Ectodermal cell (in vitro differentiated cells): ENCODE results near the gene HBQ1. TPM values are rescaled to one million over a fixed set of nuclear protein-coding genes. Genes with fewer than 3 reads are reported as not detected.

Experiments
- H3K27ac ChIP-seq: 2 replicates; pipeline ENCODE4 v1.7.0; 2013; ENCODE audit warnings: mild to moderate bottlenecking, low read depth, low read length; ENCODE audit not compliant: insufficient read depth, poor library complexity, severe bottlenecking
- H3K27me3 ChIP-seq: 2 replicates; pipeline ENCODE4 v1.7.0; 2013; ENCODE audit warnings: mild to moderate bottlenecking, low read length; ENCODE audit not compliant: insufficient read depth, control insufficient read depth, poor library complexity, severe bottlenecking
- H3K36me3 ChIP-seq: one replicate; pipeline ENCODE4 v1.7.0; 2013; ENCODE audit warnings: low read length; ENCODE audit not compliant: control insufficient read depth, insufficient read depth
- H3K4me1 ChIP-seq: one replicate; pipeline ENCODE4 v1.7.0; 2013; ENCODE audit warnings: low read length; ENCODE audit not compliant: control insufficient read depth, insufficient read depth
- H3K4me3 ChIP-seq: 2 replicates; pipeline ENCODE4 v1.7.0; 2013; ENCODE audit warnings: low read depth, low read length, control low read depth; ENCODE audit not compliant: insufficient read depth
- H3K9me3 ChIP-seq: 2 replicates; pipeline ENCODE4 v1.7.0; 2013; ENCODE audit warnings: mild to moderate bottlenecking, low read length, moderate library complexity; ENCODE audit not compliant: control insufficient read depth
- WGBS, 2 experiments: methylation state at CpG; one replicate each; pipeline ENCODE4 v1.1.7; 2013; ENCODE audit warnings: missing lambda C conversion rate in 2 of 2; 5-methylcytosine and 5-hydroxymethylcytosine counted together
- polyA plus RNA-seq, 4 experiments: library from polyadenylated mRNA; stranded (reverse); fragments of 50-300 nt; gene quantifications; one replicate each; pipeline ENCODE4 v1.2.3, GENCODE V29; 2013

HBQ1 gene
- 1.3 TPM for polyA plus RNA-seq (2013, experiment 1 of 4)
- 1.5 TPM for polyA plus RNA-seq (2013, experiment 2 of 4)
- polyA plus RNA-seq (2013, experiment 3 of 4): 0.85 TPM
- 0.69 TPM for polyA plus RNA-seq (2013, experiment 4 of 4)

GRCh38 chr16:180101-180675 lies at the start of gene HBQ1:
Gene HBQ1, plus strand, starts transcription at chr16:180459. Its CDS starts 28 bp downstream, at chr16:180487.
- Histone ChIP-seq H3K9me3 (no peaks in the 10 kb centered on the region), H3K27ac (no peak within 1 kb of the TSS), H3K36me3 (peaks cover under 1% of the 10 kb centered on the region), H3K27me3 (peaks cover 60% of the 10 kb centered on the region), H3K4me3 (peak within 1 kb of the TSS; percentile 31), H3K4me1 (no peaks in the 10 kb centered on the region)
- WGBS, 2 experiments: 12% methylated on average over 59 of the region's 59 CpGs

DNA sequence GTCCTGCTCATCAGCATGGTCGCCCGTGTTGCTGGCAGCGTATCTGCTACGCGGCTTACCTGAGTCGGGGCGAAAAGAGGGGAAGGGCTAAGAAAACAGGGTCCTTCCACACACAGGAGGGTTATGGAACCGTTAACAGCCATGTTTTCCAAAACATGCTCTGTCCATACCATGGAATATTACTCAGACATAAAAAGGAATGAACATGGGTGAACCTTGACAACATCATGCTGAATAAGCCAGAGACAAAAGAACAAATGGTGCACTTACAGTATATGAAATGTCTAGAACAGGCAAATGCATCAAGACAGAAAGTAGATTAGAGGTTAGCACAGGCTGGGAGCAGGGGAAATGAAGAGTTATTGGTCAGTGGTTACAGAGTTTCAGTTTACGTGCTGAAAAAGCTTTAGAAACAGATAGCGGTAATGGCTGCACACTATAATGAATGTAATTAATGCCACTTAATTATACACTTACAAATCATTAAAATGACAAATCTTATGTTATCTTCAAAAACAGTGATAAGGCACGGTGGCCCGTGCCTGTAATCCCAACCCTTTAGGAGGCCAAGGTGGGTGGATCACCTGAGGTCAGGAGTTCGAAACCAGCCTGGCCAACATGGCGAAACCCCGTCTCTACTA lies 49.6 kb upstream of the HBQ1 start:
- Histone ChIP-seq H3K9me3 (no peaks in the 10 kb centered on the region), H3K27me3 (no peaks in the 10 kb centered on the region), H3K4me1 (no peaks in the 10 kb centered on the region), H3K36me3 (no peaks in the 10 kb centered on the region), H3K27ac (no peak overlapping the region), H3K4me3 (no peak overlapping the region)
- 94 to 96% methylated on average over 14 to 15 of the region's 15 CpGs for WGBS, 2 experiments

DNA sequence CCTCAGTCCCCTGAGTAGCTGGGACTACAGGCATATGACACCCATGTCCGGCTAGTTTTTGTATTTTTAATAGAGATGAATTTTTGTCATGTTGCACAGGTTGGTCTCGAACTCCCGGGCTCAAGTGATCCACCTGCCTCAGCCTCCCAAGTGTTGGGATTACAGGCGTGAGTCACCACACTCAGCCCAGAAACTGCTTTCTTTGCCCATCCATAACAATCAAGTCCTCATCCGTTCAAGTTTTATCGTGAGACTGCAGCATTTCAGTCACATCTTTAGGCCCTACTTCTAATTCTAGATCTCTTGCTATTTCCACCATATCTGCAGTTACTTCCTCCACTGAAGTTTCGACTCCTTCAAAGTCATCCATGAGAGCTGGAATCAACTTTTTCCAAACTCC lies 48.1 kb upstream of the HBQ1 start:
- 90 to 92% methylated on average over 7 of the region's 7 CpGs for WGBS, 2 experiments
- Histone ChIP-seq H3K27ac (no peak overlapping the region), H3K27me3 (no peaks in the 10 kb centered on the region), H3K4me3 (no peak overlapping the region), H3K4me1 (no peaks in the 10 kb centered on the region), H3K9me3 (no peaks in the 10 kb centered on the region), H3K36me3 (no peaks in the 10 kb centered on the region)

DNA sequence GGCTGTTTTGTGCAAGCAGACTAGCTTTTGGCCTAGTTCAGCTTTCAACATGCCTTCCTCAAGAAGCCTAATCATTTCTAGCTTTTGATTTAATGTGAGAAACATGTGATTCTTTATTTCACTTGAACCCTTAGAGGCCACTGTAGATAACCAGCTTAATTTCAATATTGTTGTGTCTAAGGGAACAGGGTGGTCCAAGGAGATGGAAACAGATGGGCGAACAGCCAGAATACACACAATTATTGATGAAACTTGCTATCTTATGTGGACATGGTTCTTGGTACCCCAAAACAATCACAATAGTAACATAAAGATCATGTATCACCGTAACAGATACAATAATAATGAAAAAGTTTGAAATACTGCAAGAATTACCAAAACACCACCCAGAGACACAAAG lies 46.5 kb upstream of the HBQ1 start:
- H3K9me3 ChIP-seq: no peaks in the 10 kb centered on the region
- no peak overlapping the region for H3K27ac ChIP-seq
- H3K4me3 ChIP-seq: no peak overlapping the region
- 100% methylated on average over 1 to 2 of the region's 2 CpGs for WGBS, 2 experiments
- no peaks in the 10 kb centered on the region for H3K36me3 ChIP-seq
- H3K4me1 ChIP-seq: no peaks in the 10 kb centered on the region
- no peaks in the 10 kb centered on the region for H3K27me3 ChIP-seq

GRCh38 chr16:138049-138417 lies 42.2 kb upstream of the HBQ1 start:
- Histone ChIP-seq H3K27ac (peak overlapping the region; percentile 74), H3K4me1 (no peaks in the 10 kb centered on the region)

GRCh38 chr16:140175-140857 lies 39.9 kb upstream of the HBQ1 start:
- Histone ChIP-seq H3K4me1 (no peaks in the 10 kb centered on the region), H3K4me3 (no peak overlapping the region), H3K9me3 (no peaks in the 10 kb centered on the region), H3K27ac (no peak overlapping the region), H3K36me3 (no peaks in the 10 kb centered on the region), H3K27me3 (no peaks in the 10 kb centered on the region)
- 75 to 79% methylated on average over 8 to 10 of the region's 10 CpGs for WGBS, 2 experiments

More at GRCh38 chr16:138049-138417, 42.2 kb upstream of the HBQ1 start:
- WGBS, 2 experiments: 1 to 2% methylated on average over 22 to 26 of the region's 30 CpGs
- peak overlapping the region; percentile 56 for H3K4me3 ChIP-seq
- H3K9me3 ChIP-seq: no peaks in the 10 kb centered on the region
- H3K27me3 ChIP-seq: no peaks in the 10 kb centered on the region
- no peaks in the 10 kb centered on the region for H3K36me3 ChIP-seq

DNA sequence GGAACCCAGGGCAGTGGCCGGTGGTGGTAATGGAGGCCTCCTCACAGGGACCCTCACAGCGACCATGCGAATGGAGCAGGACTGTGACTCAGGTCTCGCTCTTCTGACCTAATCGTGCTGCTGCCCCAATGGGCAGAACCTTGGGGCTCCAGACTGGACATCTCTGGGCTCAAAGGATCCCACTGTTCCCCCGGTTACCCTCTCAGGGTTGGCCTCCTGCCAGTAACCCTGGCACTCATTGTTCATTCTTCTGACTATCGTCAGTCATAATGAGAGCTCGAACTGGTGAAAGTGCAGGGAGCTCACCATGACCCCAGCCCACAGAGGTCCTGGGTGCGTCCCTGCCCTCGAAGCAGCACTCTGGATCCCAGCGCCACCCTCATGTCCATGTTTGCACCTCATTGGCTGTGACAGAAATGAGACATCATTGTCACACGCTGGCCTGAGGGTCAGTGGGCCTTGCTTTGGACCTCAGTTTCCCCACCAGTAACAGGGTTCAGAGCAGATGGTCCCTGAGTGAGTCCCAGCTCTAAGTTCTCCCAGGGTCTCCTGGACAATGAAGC lies 37.8 kb upstream of the HBQ1 start:
- Histone ChIP-seq H3K27me3 (no peaks in the 10 kb centered on the region), H3K36me3 (no peaks in the 10 kb centered on the region)
- 91% methylated on average over 12 of the region's 12 CpGs for WGBS, 2 experiments

DNA sequence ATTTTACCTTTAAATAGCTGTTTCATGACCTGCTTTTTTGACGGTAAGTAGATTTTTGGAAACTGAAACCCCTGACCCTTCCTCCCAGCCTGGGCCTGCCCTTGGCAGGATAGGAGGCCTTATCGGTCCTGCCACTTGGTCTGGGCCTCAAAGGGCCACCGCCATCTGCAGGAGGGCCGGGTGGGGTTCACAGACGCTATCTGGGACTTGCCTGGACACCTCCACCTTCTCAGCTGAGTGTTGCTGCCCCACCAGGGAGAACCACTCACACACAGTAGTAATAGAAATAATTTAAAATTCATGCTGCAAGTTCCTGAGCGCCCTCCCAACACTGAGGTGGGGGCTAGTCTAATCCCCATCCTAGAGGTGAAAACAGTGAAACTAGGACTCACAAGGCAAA lies 37.2 kb upstream of the HBQ1 start:
- WGBS, 2 experiments: 90 to 95% methylated on average over 6 of the region's 6 CpGs
- no peak overlapping the region for H3K27ac ChIP-seq
- H3K4me1 ChIP-seq: no peaks in the 10 kb centered on the region
- H3K9me3 ChIP-seq: no peaks in the 10 kb centered on the region
- H3K4me3 ChIP-seq: no peak overlapping the region
- peaks cover 2% of the 10 kb centered on the region for H3K27me3 ChIP-seq
- H3K36me3 ChIP-seq: no peaks in the 10 kb centered on the region

More for the DNA sequence above, 37.8 kb upstream of the HBQ1 start:
- Histone ChIP-seq H3K4me1 (no peaks in the 10 kb centered on the region), H3K9me3 (no peaks in the 10 kb centered on the region), H3K27ac (no peak overlapping the region), H3K4me3 (no peak overlapping the region)

DNA sequence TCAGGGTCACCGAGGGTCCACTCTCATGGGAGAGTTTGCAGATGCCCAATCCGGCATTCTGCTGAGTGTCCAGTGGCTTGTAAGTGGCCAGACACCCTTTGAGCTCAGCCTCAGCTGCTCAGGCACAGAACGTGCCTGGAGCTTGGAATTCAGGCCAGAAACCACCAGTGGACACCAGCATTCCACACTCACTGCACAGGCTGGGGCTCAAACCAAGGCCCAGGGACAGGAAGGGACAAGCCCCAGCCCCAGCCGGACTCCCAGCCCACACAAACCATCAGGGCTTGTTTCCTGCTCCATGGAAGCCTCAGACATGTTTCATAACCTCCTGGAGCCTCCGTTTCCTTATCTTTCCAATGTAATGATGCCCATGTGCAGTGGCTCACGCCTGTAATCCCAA lies 36.8 kb upstream of the HBQ1 start:
- Histone ChIP-seq H3K9me3 (no peaks in the 10 kb centered on the region), H3K4me3 (no peak overlapping the region), H3K36me3 (no peaks in the 10 kb centered on the region), H3K27ac (no peak overlapping the region), H3K4me1 (no peaks in the 10 kb centered on the region), H3K27me3 (peaks cover 6% of the 10 kb centered on the region)
- WGBS, 2 experiments: 89 to 90% methylated on average over 6 of the region's 6 CpGs

DNA sequence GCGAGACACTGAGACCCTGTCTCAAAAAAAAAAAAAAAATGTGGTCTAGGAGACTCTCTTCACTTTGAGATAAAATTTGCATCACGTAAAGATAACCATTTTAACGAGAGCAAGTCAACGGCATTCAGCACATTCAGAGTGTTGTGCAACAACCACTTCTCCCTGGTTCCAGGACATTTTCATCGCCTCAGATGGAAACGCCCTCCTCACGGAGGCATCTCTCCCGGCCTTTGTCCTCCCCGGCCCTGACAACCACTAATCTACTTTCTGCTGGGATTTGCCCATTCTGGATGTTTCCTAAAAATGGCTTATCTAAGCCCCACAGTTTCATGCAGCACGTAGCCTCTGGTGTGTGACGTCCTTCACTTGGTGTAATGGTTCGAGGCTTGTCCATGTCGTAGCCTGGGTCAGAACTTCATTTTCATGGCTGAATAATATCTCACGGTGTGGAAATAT lies 35.4 kb upstream of the HBQ1 start:
- Histone ChIP-seq H3K4me1 (no peaks in the 10 kb centered on the region), H3K4me3 (no peak overlapping the region), H3K27ac (no peak overlapping the region), H3K36me3 (no peaks in the 10 kb centered on the region), H3K9me3 (no peaks in the 10 kb centered on the region), H3K27me3 (peaks cover 19% of the 10 kb centered on the region)
- WGBS, 2 experiments: 93 to 94% methylated on average over 14 of the region's 14 CpGs
